Measurements from ENCODE around the gene CERS6.
"Not testable (repeated sequence)": the region's sequence is repeated elsewhere in the genome, so short reads cannot be mapped to it uniquely, and the experiment has no call there.

The CERS6 gene

GRCh38 chr2:168787098-168787781 lies 331.2 kb downstream of the CERS6 start:
- DNase-seq, result no peak

GRCh38 chr2:168787782-168788376 lies 331.8 kb downstream of the CERS6 start:
- no peak for DNase-seq

GRCh38 chr2:168789776-168790175 lies 333.7 kb downstream of the CERS6 start:
- no peak for DNase-seq

- no peak for DNase-seq
These were observed 334.3 kb downstream of the CERS6 start for GRCh38 chr2:168790226-168790902.

GRCh38 chr2:168791140-168791539 lies 335.1 kb downstream of the CERS6 start:
- not testable (repeated sequence) for DNase-seq

GRCh38 chr2:168793596-168793995 lies 337.5 kb downstream of the CERS6 start:
- no peak for DNase-seq

- no peak for DNase-seq
These were observed 338.9 kb downstream of the CERS6 start for GRCh38 chr2:168794968-168795367.

GRCh38 chr2:168796090-168796577 lies 340.1 kb downstream of the CERS6 start:
- DNase-seq, result no peak

- DNase-seq, result peak; percentile 8
These were observed 340.7 kb downstream of the CERS6 start for GRCh38 chr2:168796583-168797285.

- DNase-seq, result peak; percentile 18
These were observed 341.2 kb downstream of the CERS6 start for GRCh38 chr2:168797286-168797655.

GRCh38 chr2:168798076-168798887 lies 342.2 kb downstream of the CERS6 start:
- no peak for DNase-seq

GRCh38 chr2:168798888-168799410 lies 342.9 kb downstream of the CERS6 start:
- DNase-seq, result no peak

- DNase-seq, result no peak
These were observed 345.4 kb downstream of the CERS6 start for GRCh38 chr2:168801471-168801870.

GRCh38 chr2:168801961-168802858 lies 346.1 kb downstream of the CERS6 start, which contains the start of gene NOSTRIN:
Gene NOSTRIN (plus strand): TSS chr2:168802637. CDS start chr2:168802647, 10 bp downstream.
- peak; percentile 27 for DNase-seq

- no peak for DNase-seq
These were observed 347.0 kb downstream of the CERS6 start for GRCh38 chr2:168802859-168803725.

GRCh38 chr2:168804214-168804613 lies 348.1 kb downstream of the CERS6 start:
- DNase-seq, result no peak

GRCh38 chr2:168805615-168806014 lies 349.5 kb downstream of the CERS6 start:
- no peak for DNase-seq

- no peak for DNase-seq
These were observed 353.5 kb downstream of the CERS6 start for GRCh38 chr2:168809537-168809936.

- DNase-seq, result no peak
These were observed 354.2 kb downstream of the CERS6 start for GRCh38 chr2:168810235-168810634.

GRCh38 chr2:168811696-168812095 lies 355.6 kb downstream of the CERS6 start:
- DNase-seq, result no peak
